Measurements from ENCODE around the gene CCNT2.

- TF ChIP-seq POLR2A (IDR thresholded peaks at IDR 0.05) (no peak), CTCF (IDR thresholded peaks at IDR 0.05) (no peak)
Measured at GRCh38 chr2:134975281-134976009, 56.8 kb downstream of the CCNT2 start.
